CD14-positive monocyte (primary cell): ENCODE results near the gene CIB2. TPM values are rescaled to one million over a fixed set of nuclear protein-coding genes. Genes with fewer than 3 reads are reported as not detected.

Experiments used
- DNase-seq, 3 donors: peaks; one replicate each; pipeline ENCODE4 v3.0.0-alpha.2; 2011 to 2022
- H2AFZ ChIP-seq: 2 replicates; pipeline ENCODE4 v1.6.0; 2012; ENCODE audit warnings: mild to moderate bottlenecking, low read depth, low read length, inconsistent platforms; ENCODE audit not compliant: insufficient read depth, poor library complexity, severe bottlenecking
- H3K27ac ChIP-seq, 2 donors: 1 replicate in 1 of 2; 2 replicates in 1 of 2; pipeline ENCODE4 v1.5.1; 2012 to 2013; ENCODE audit warnings: low read length in 2 of 2, control low read depth in 1 of 2, inconsistent platforms in 1 of 2, low read depth in 1 of 2, mild to moderate bottlenecking in 1 of 2
- H3K27me3 ChIP-seq, 2 donors: one replicate each; pipeline versions ENCODE4 v1.6.0 to v1.6.1; 2011 to 2013; ENCODE audit warnings: low read length in 2 of 2; ENCODE audit not compliant: control insufficient read depth in 2 of 2, insufficient read depth in 2 of 2
- H3K36me3 ChIP-seq, 2 donors: replicated peaks in 1 of 2; 1 replicate in 1 of 2; 2 replicates in 1 of 2; pipeline versions ENCODE4 v1.5.1 to v1.6.1; 2012 to 2013; ENCODE audit warnings: low read length in 2 of 2, control low read depth in 1 of 2, inconsistent platforms in 1 of 2, mild to moderate bottlenecking in 1 of 2; ENCODE audit not compliant: insufficient read depth in 2 of 2, control insufficient read depth in 1 of 2
- H3K4me1 ChIP-seq, 2 donors: 1 replicate in 1 of 2; 2 replicates in 1 of 2; pipeline versions ENCODE4 v1.5.1 to v1.6.1; 2012 to 2013; ENCODE audit warnings: low read length in 2 of 2, control low read depth in 1 of 2, inconsistent platforms in 1 of 2, mild to moderate bottlenecking in 1 of 2, moderate library complexity in 1 of 2; ENCODE audit not compliant: insufficient read depth in 2 of 2, control insufficient read depth in 1 of 2
- H3K4me2 ChIP-seq: replicated peaks from 2 replicates; pipeline ENCODE3; 2012; ENCODE audit warnings: low read length, moderate library complexity, mild to moderate bottlenecking; ENCODE audit not compliant: poor library complexity, severe bottlenecking; ENCODE audit errors: extremely low read depth
- H3K4me3 ChIP-seq, 3 experiments: fragments of 200-600 bp in 1 of 3; sonication (generic) in 1 of 3; replicated peaks in 1 of 3; 1 replicate in 2 of 3; 2 replicates in 1 of 3; pipeline ENCODE4 v1.5.1; 2011 to 2013; ENCODE audit warnings: low read length in 3 of 3, mild to moderate bottlenecking in 3 of 3, control low read depth in 2 of 3, low read depth in 2 of 3, inconsistent platforms in 1 of 3, moderate library complexity in 1 of 3
- H3K79me2 ChIP-seq: 2 replicates; pipeline ENCODE4 v1.6.0; 2012; ENCODE audit warnings: mild to moderate bottlenecking, control low read depth, inconsistent platforms, low read length, moderate library complexity; ENCODE audit not compliant: insufficient read depth
- H3K9ac ChIP-seq: 2 replicates; pipeline ENCODE4 v1.6.0; 2017; ENCODE audit warnings: low read length, mild to moderate bottlenecking; ENCODE audit not compliant: insufficient read depth, poor library complexity, severe bottlenecking
- H3K9me3 ChIP-seq, 2 donors: replicated peaks in 1 of 2; 1 replicate in 1 of 2; 2 replicates in 1 of 2; pipeline versions ENCODE4 v1.5.1 to v1.6.1; 2012 to 2013; ENCODE audit warnings: low read length in 2 of 2, control low read depth in 1 of 2; ENCODE audit not compliant: control insufficient read depth in 1 of 2, insufficient read depth in 1 of 2
- H4K20me1 ChIP-seq: 2 replicates; pipeline ENCODE4 v1.6.0; 2012; ENCODE audit warnings: mild to moderate bottlenecking, low read length, control low read depth, moderate library complexity; ENCODE audit not compliant: insufficient read depth
- H3K27ac Mint-ChIP-seq, 7 donors: one replicate each; pipeline ENCODE4 v1.8.0; 2020; ENCODE audit warnings: mild to moderate bottlenecking in 7 of 7, mixed read lengths in 7 of 7, moderate library complexity in 6 of 7, inconsistent platforms in 2 of 7
- H3K27me3 Mint-ChIP-seq, 3 donors: one replicate each; pipeline ENCODE4 v1.8.0; 2021 to 2022; ENCODE audit warnings: low read depth in 3 of 3, mild to moderate bottlenecking in 3 of 3, mixed read lengths in 3 of 3, moderate library complexity in 3 of 3, inconsistent platforms in 1 of 3
- H3K36me3 Mint-ChIP-seq, 2 donors: one replicate each; pipeline ENCODE4 v1.8.0; 2020; ENCODE audit warnings: mixed read lengths in 2 of 2, inconsistent platforms in 1 of 2, mild to moderate bottlenecking in 1 of 2
- H3K4me1 Mint-ChIP-seq: one replicate; pipeline ENCODE4 v1.8.0; 2020; ENCODE audit warnings: mild to moderate bottlenecking, mixed read lengths
- H3K4me3 Mint-ChIP-seq, 2 donors: one replicate each; pipeline ENCODE4 v1.8.0; 2020; ENCODE audit warnings: mild to moderate bottlenecking in 2 of 2, mixed read lengths in 2 of 2, moderate library complexity in 1 of 2
- H3K9me3 Mint-ChIP-seq, 7 donors: one replicate each; pipeline ENCODE4 v1.8.0; 2020 to 2022; ENCODE audit warnings: mixed read lengths in 7 of 7, mild to moderate bottlenecking in 6 of 7, moderate library complexity in 6 of 7, inconsistent platforms in 2 of 7
- CTCF ChIP-seq: fragments of 200-600 bp; IDR thresholded peaks from one replicate; pipeline ENCODE4 v1.8.0; 2022; ENCODE audit warnings: antibody characterized with exemption, mild to moderate bottlenecking
- WGBS: methylation state at CpG from one replicate; pipeline ENCODE4 v1.1.5; 2013; ENCODE audit warnings: missing lambda C conversion rate; ENCODE audit not compliant: insufficient coverage; 5-methylcytosine and 5-hydroxymethylcytosine counted together
- intact Hi-C, 2 donors: fragments of 100-400 bp; cut with micrococcal nuclease; formaldehyde crosslinking; loops; one replicate each; pipeline versions ENCODE4 v1.15.0 to v1.15.1; 2023
- polyA plus RNA-seq, 3 donors: library from polyadenylated mRNA; depleted of rRNA in 1 of 3; unstranded in 2 of 3; stranded (reverse) in 1 of 3; fragments of 300-500 nt in 2 of 3; fragments of >200 nt in 1 of 3; fragmentation: Illumina TruSeq in 2 of 3; gene quantifications; 1 replicate in 2 of 3; 2 replicates in 1 of 3; pipeline ENCODE4 v1.2.3, GENCODE V29; 2012 to 2021

CIB2 gene
- polyA plus RNA-seq, 3 donors, result 0.43 to 0.75 (median 0.51) TPM

GRCh38 chr15:78070049-78070700, 61.1 kb downstream of the CIB2 start:
- H3K4me3 ChIP-seq, result peak overlapping the region in 1 of 3 experiments; percentile 63
- Mint-ChIP-seq H3K27me3 (no peaks in the 10 kb centered on the region), H3K9me3 (peaks cover 0 to 2% (median 0%) of the 10 kb centered on the region in 7 donors), H3K27ac (peak overlapping the region; percentile 89 to 98 (median 92)), H3K4me1 (peaks cover 17% of the 10 kb centered on the region), H3K4me3 (peak overlapping the region; percentile 69 to 89), H3K36me3 (peaks cover 7% of the 10 kb centered on the region in 2 donors)
- H3K27ac ChIP-seq, result peak overlapping the region; percentile 78 to 92
- H4K20me1 ChIP-seq, result peaks cover 16% of the 10 kb centered on the region
- no peaks in the 10 kb centered on the region for H3K9me3 ChIP-seq
- H2AFZ ChIP-seq, result peak overlapping the region; percentile 34
- H3K27me3 ChIP-seq, result no peaks in the 10 kb centered on the region
- peaks cover 89 to 99% of the 10 kb centered on the region in 2 donors for H3K4me1 ChIP-seq
- no peak for TF ChIP-seq CTCF
- 50% methylated on average over 2 of the region's 4 CpGs for WGBS
- H3K79me2 ChIP-seq, result peaks cover 98% of the 10 kb centered on the region
- H3K4me2 ChIP-seq, result peak overlapping the region; percentile 66
- intact Hi-C loops, result loop anchor here in 1 of 2 donors (5.0 kb wide), 1 partner anchor 33 kb away; no protein-coding TSS in a partner anchor
- peak in 2 of 3 donors; percentile 69 to 74 for DNase-seq
- H3K36me3 ChIP-seq, result no peaks in the 10 kb centered on the region
- H3K9ac ChIP-seq, result peak overlapping the region; percentile 10

- H3K4me3 Mint-ChIP-seq, result peak overlapping the region; percentile 69 to 89
- Histone ChIP-seq H3K4me3 (peak overlapping the region in 1 of 3 experiments; percentile 63), H3K27ac (peak overlapping the region; percentile 78 to 92), H2AFZ (peak overlapping the region; percentile 34), H3K36me3 (no peaks in the 10 kb centered on the region), H3K9me3 (no peaks in the 10 kb centered on the region), H3K4me2 (peak overlapping the region; percentile 66), H3K4me1 (peaks cover 91 to 100% of the 10 kb centered on the region in 2 donors), H4K20me1 (peaks cover 16% of the 10 kb centered on the region), H3K27me3 (no peaks in the 10 kb centered on the region), H3K9ac (peak overlapping the region; percentile 31), H3K79me2 (peaks cover 98% of the 10 kb centered on the region)
- TF ChIP-seq CTCF, result no peak
- peak in 1 of 3 donors; percentile 21 for DNase-seq
- intact Hi-C loops, result loop anchor here (5.0 kb wide), 2 partner anchors 32 to 37 kb away; no protein-coding TSS in a partner anchor
- peaks cover 13% of the 10 kb centered on the region for H3K4me1 Mint-ChIP-seq
- 33% methylated on average over 2 of the region's 5 CpGs for WGBS
- H3K27me3 Mint-ChIP-seq, result no peaks in the 10 kb centered on the region
- H3K36me3 Mint-ChIP-seq, result peaks cover 4 to 6% of the 10 kb centered on the region in 2 donors
- peak overlapping the region; percentile 89 to 98 (median 92) for H3K27ac Mint-ChIP-seq
- peaks cover 0 to 2% (median 0%) of the 10 kb centered on the region in 7 donors for H3K9me3 Mint-ChIP-seq
These were observed 61.7 kb downstream of the CIB2 start for GRCh38 chr15:78069462-78070029.
